Measurements from ENCODE around the gene RAB14. TPM values are rescaled to one million over a fixed set of nuclear protein-coding genes. Genes with fewer than 3 reads are reported as not detected.

RAB14 gene
- total RNA-seq, 1 experiment from 2014 or later: 63.1 TPM

DNA sequence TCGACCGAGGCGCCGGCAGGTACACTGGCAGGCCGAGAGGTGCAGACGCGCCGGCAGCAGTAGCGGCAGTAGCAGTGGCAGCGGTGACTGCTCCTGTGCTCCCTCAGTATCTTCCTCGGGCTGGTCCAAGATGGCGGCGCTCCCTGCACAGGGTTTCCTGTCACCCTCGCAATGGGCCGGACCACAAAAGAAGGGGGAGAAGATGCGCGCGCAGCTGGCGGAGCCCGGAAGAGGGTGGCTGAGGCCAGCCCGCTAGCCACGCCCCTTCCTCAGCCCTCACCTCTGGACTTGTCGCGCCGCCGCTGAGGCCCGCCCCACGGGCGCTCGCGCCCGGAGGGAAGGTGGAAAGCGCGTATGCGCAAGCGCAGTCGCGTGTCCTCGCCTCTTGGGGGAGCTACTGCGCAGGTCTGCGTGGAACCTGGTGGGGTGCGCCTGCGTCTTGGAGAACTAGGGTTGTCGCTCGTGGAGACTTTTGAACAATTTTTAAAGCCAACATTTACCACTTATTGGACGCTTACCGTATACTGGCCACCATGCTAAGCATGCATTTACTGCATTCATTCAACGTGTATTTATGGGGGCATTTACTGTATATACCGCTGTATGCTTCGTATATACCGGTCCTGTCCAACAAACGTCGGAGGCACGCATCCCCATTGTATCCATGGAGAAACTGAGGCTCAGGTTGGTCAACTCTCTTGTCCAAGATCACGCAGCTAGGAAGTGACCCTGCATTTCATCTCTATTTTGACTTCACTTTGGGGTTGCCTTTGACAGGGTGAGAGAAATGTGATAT is at the start of gene RAB14 (continued):
- TF ChIP-seq SIN3A (IDR thresholded peaks at IDR 0.05; ENCODE audit: low read depth): peak; percentile 24; the same call in 1 of the 2 replicates
- TF ChIP-seq POLR2A (IDR thresholded peaks at IDR 0.05; ENCODE audit: borderline replicate concordance, extremely low read depth, insufficient read depth, insufficient read length): peak; percentile 78
- 0 out of 2 replicates have a peak, but pooled peaks have one; percentile 55 for TF ChIP-seq CBX3 (IDR thresholded peaks at IDR 0.05; ENCODE audit: low read depth)
- TF ChIP-seq TCF7L2 (IDR thresholded peaks at IDR 0.05; ENCODE audit: borderline replicate concordance, extremely low read depth, insufficient read depth, insufficient read length): no peak
- no peak for TF ChIP-seq SRF (IDR thresholded peaks at IDR 0.05; ENCODE audit: low read depth)
- no peak for TF ChIP-seq EZH2phosphoT487 (IDR thresholded peaks at IDR 0.05; ENCODE audit: borderline replicate concordance)
- no peak for TF ChIP-seq EZH2 (IDR thresholded peaks at IDR 0.05)

DNA sequence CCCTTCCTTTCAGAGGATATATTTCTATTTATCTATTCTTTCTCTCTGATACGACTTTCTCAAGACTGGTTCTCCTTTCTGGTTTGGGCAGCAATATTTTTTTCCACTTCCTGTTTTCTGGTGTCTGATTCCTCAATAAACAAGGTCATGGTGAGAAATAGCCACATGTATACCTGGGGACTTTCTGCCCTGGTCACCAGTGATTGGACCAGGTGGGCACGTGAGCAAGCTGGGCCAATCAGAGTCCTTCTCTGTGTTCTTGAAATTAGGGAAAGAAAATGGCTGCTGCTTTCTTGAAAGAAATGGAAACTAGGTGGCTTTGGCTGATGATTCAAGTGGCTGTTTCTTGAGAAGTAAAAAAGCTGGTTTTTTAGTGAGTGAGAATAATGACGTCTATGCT is 47.9 kb upstream of the RAB14 start:
- TF ChIP-seq SRF (IDR thresholded peaks at IDR 0.05; ENCODE audit: low read depth): no peak
- no peak for TF ChIP-seq ZFX (IDR thresholded peaks at IDR 0.05)
- TF ChIP-seq TCF7L2 (IDR thresholded peaks at IDR 0.05; ENCODE audit: borderline replicate concordance, extremely low read depth, insufficient read depth, insufficient read length): no peak
- no peak for TF ChIP-seq FOSL1 (IDR thresholded peaks at IDR 0.05; ENCODE audit: low read depth)
- TF ChIP-seq, protein P1, sequence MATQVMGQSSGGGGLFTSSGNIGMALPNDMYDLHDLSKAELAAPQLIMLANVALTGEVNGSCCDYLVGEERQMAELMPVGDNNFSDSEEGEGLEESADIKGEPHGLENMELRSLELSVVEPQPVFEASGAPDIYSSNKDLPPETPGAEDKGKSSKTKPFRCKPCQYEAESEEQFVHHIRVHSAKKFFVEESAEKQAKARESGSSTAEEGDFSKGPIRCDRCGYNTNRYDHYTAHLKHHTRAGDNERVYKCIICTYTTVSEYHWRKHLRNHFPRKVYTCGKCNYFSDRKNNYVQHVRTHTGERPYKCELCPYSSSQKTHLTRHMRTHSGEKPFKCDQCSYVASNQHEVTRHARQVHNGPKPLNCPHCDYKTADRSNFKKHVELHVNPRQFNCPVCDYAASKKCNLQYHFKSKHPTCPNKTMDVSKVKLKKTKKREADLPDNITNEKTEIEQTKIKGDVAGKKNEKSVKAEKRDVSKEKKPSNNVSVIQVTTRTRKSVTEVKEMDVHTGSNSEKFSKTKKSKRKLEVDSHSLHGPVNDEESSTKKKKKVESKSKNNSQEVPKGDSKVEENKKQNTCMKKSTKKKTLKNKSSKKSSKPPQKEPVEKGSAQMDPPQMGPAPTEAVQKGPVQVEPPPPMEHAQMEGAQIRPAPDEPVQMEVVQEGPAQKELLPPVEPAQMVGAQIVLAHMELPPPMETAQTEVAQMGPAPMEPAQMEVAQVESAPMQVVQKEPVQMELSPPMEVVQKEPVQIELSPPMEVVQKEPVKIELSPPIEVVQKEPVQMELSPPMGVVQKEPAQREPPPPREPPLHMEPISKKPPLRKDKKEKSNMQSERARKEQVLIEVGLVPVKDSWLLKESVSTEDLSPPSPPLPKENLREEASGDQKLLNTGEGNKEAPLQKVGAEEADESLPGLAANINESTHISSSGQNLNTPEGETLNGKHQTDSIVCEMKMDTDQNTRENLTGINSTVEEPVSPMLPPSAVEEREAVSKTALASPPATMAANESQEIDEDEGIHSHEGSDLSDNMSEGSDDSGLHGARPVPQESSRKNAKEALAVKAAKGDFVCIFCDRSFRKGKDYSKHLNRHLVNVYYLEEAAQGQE (IDR thresholded peaks at IDR 0.05; ENCODE audit: low read depth): no peak
- no peak for TF ChIP-seq EZH2 (IDR thresholded peaks at IDR 0.05)
- TF ChIP-seq, protein P2, sequence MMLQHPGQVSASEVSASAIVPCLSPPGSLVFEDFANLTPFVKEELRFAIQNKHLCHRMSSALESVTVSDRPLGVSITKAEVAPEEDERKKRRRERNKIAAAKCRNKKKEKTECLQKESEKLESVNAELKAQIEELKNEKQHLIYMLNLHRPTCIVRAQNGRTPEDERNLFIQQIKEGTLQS (IDR thresholded peaks at IDR 0.05): no peak
- BruUV-seq (replicated peaks): no TSS peak
- H3K36me3 ChIP-seq (ENCODE audit: control insufficient read depth in 1 of 2, insufficient read depth in 2 of 2, low read length in 2 of 2): no peaks in the 10 kb centered on the region
- intact Hi-C loops (cut with micrococcal nuclease): no loop called here
- H3K27me3 ChIP-seq (ENCODE audit: insufficient read depth, low read length): no peaks in the 10 kb centered on the region
- no peak for DNase-seq (ENCODE audit: low read depth, low spot score)
- no peaks in the 10 kb centered on the region; a peak in 1 of 4 replicates for H3K9me3 ChIP-seq (ENCODE audit: control insufficient read depth in 1 of 2, insufficient read depth in 1 of 2, low read depth in 1 of 2, low read length in 2 of 2)
- RAD21 ChIA-PET (ENCODE audit: low non-redundant PET in 1 of 2, low total read pairs in 2 of 2, uncharacterized antibody in 2 of 2, unreplicated experiment in 2 of 2): no interaction called here
- CTCF ChIA-PET: no interaction called here
- H4K20me1 ChIP-seq (ENCODE audit: insufficient read depth): no peaks in the 10 kb centered on the region
- H3K79me2 ChIP-seq (ENCODE audit: insufficient read depth, low read length): no peaks in the 10 kb centered on the region
- no peak overlapping the region for H3K4me2 ChIP-seq (ENCODE audit: low read length)
- POLR2A ChIA-PET: no interaction called here
- H2AFZ ChIP-seq (ENCODE audit: low read depth, low read length, poor library complexity, severe bottlenecking): no peak overlapping the region
- H3K4me3 ChIP-seq (replicated peaks in 1 of 2; ENCODE audit: low read depth in 1 of 2, low read length in 2 of 2): no peak overlapping the region
- ATAC-seq: no peak
- H3K9ac ChIP-seq (ENCODE audit: low read length): no peak overlapping the region
- no peaks in the 10 kb centered on the region for H3K4me1 ChIP-seq (ENCODE audit: control insufficient read depth in 1 of 2, insufficient read depth in 2 of 2, low read length in 2 of 2)
- H3K27ac ChIP-seq (ENCODE audit: low read depth, low read length): no peak overlapping the region
- H3K9me2 ChIP-seq (ENCODE audit: insufficient read depth): no peaks in the 10 kb centered on the region

Data from HCT116 (cell line).